HG03064 (cell line): ENCODE measurements around the gene NEDD4L.
"Not testable (repeated sequence)": the region's sequence is repeated elsewhere in the genome, so short reads cannot be mapped to it uniquely, and the experiment has no call there.

ENCODE experiments used
- ATAC-seq: cut with Tn5 transposase; IDR thresholded peaks from one replicate; pipeline ENCODE4 v1.9.1; 2021; ENCODE audit warnings: low read depth; ENCODE audit not compliant: unreplicated experiment

The NEDD4L gene

GRCh38 chr18:58431215-58431614, 387.2 kb downstream of the NEDD4L start:
- ATAC-seq = no peak

- ATAC-seq = no peak
Measured at GRCh38 chr18:58432050-58432727, 388.2 kb downstream of the NEDD4L start.

GRCh38 chr18:58435221-58436005, 391.4 kb downstream of the NEDD4L start:
- not testable (repeated sequence) for ATAC-seq

- ATAC-seq = no peak
Measured at GRCh38 chr18:58438161-58438957, 394.3 kb downstream of the NEDD4L start.

GRCh38 chr18:58438958-58439300, 394.9 kb downstream of the NEDD4L start:
- no peak for ATAC-seq

GRCh38 chr18:58443671-58444070, 399.6 kb downstream of the NEDD4L start:
- no peak for ATAC-seq

- no peak for ATAC-seq
Measured at GRCh38 chr18:58446391-58447060, 402.5 kb downstream of the NEDD4L start.

- ATAC-seq = no peak
Measured at GRCh38 chr18:58447402-58448095, 403.5 kb downstream of the NEDD4L start.

- ATAC-seq = no peak
Measured at GRCh38 chr18:58449464-58449863, 405.4 kb downstream of the NEDD4L start.
